Measurements from ENCODE around the gene CAPZB.

GRCh38 chr1:19373211-19374082, 111.9 kb downstream of the CAPZB start:
- TF ChIP-seq, protein P1, sequence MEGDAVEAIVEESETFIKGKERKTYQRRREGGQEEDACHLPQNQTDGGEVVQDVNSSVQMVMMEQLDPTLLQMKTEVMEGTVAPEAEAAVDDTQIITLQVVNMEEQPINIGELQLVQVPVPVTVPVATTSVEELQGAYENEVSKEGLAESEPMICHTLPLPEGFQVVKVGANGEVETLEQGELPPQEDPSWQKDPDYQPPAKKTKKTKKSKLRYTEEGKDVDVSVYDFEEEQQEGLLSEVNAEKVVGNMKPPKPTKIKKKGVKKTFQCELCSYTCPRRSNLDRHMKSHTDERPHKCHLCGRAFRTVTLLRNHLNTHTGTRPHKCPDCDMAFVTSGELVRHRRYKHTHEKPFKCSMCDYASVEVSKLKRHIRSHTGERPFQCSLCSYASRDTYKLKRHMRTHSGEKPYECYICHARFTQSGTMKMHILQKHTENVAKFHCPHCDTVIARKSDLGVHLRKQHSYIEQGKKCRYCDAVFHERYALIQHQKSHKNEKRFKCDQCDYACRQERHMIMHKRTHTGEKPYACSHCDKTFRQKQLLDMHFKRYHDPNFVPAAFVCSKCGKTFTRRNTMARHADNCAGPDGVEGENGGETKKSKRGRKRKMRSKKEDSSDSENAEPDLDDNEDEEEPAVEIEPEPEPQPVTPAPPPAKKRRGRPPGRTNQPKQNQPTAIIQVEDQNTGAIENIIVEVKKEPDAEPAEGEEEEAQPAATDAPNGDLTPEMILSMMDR (conservative IDR thresholded peaks at IDR 0.05; ENCODE audit: low read depth, low read length), result no peak
- TF ChIP-seq RAD21 (IDR thresholded peaks at IDR 0.05; ENCODE audit: low read length) (no peak), POLR2A (IDR thresholded peaks at IDR 0.05; ENCODE audit: low read depth, low read length) (no peak)
